Trophoblast cell (in vitro differentiated cells and primary cell): ENCODE data around the gene PANK1.
A peak's percentile ranks its signal among the peaks of the same experiment; 100 is the strongest.

Experiments
- DNase-seq, 2 donors: peaks; one replicate each; pipeline ENCODE4 v3.0.0-alpha.2; 2016
- H2AFZ ChIP-seq: 2 replicates; pipeline ENCODE4 v1.6.1; 2013; ENCODE audit warnings: low read length, moderate library complexity, mild to moderate bottlenecking; ENCODE audit not compliant: insufficient read depth, poor library complexity
- H2AK5ac ChIP-seq: 2 replicates; pipeline ENCODE4 v1.6.1; 2013; ENCODE audit warnings: mild to moderate bottlenecking, low read length
- H2BK120ac ChIP-seq: 2 replicates; pipeline ENCODE4 v1.6.1; 2013; ENCODE audit warnings: low read length, mild to moderate bottlenecking, moderate library complexity; ENCODE audit not compliant: insufficient read depth, poor library complexity
- H2BK12ac ChIP-seq: 2 replicates; pipeline ENCODE4 v1.6.1; 2013; ENCODE audit warnings: mild to moderate bottlenecking, low read length, moderate library complexity
- H2BK5ac ChIP-seq: 2 replicates; pipeline ENCODE4 v1.6.1; 2013; ENCODE audit warnings: low read length, low read depth, moderate library complexity, mild to moderate bottlenecking; ENCODE audit not compliant: poor library complexity
- H3K14ac ChIP-seq: 2 replicates; pipeline ENCODE4 v1.6.1; 2013; ENCODE audit warnings: mild to moderate bottlenecking, low read length
- H3K18ac ChIP-seq: 2 replicates; pipeline ENCODE4 v1.6.1; 2013; ENCODE audit warnings: mild to moderate bottlenecking, low read length
- H3K23ac ChIP-seq: 2 replicates; pipeline ENCODE4 v1.6.1; 2013; ENCODE audit warnings: low read length
- H3K27ac ChIP-seq: 2 replicates; pipeline ENCODE4 v1.5.1; 2013; ENCODE audit warnings: low read depth, mild to moderate bottlenecking, inconsistent platforms, low read length, moderate library complexity
- H3K27me3 ChIP-seq: 2 replicates; pipeline ENCODE4 v1.6.1; 2013; ENCODE audit warnings: inconsistent platforms, mild to moderate bottlenecking, low read length, moderate library complexity; ENCODE audit not compliant: insufficient read depth
- H3K36me3 ChIP-seq, 2 experiments: 1 replicate in 1 of 2; 2 replicates in 1 of 2; pipeline ENCODE4 v1.6.1; 2013; ENCODE audit warnings: low read length in 2 of 2, mild to moderate bottlenecking in 2 of 2, moderate library complexity in 1 of 2; ENCODE audit not compliant: insufficient read depth in 2 of 2, control insufficient read depth in 1 of 2
- H3K4ac ChIP-seq: 2 replicates; pipeline ENCODE4 v1.6.1; 2013; ENCODE audit warnings: low read depth, mild to moderate bottlenecking, low read length, moderate library complexity
- H3K4me1 ChIP-seq, 2 experiments: 1 replicate in 1 of 2; 2 replicates in 1 of 2; pipeline ENCODE4 v1.6.1; 2013; ENCODE audit warnings: low read length in 2 of 2, mild to moderate bottlenecking in 2 of 2, moderate library complexity in 1 of 2; ENCODE audit not compliant: insufficient read depth in 2 of 2, control insufficient read depth in 1 of 2
- H3K4me2 ChIP-seq: 2 replicates; pipeline ENCODE4 v1.6.1; 2013; ENCODE audit warnings: inconsistent platforms, mild to moderate bottlenecking, low read length, moderate library complexity
- H3K4me3 ChIP-seq: 2 replicates; pipeline ENCODE4 v1.5.1; 2013; ENCODE audit warnings: mild to moderate bottlenecking, low read depth, low read length, inconsistent platforms
- H3K79me1 ChIP-seq: one replicate; pipeline ENCODE4 v1.6.1; 2013; ENCODE audit warnings: low read length
- H3K79me2 ChIP-seq: 2 replicates; pipeline ENCODE4 v1.6.1; 2013; ENCODE audit warnings: low read length, mild to moderate bottlenecking; ENCODE audit not compliant: control insufficient read depth, insufficient read depth, poor library complexity
- H3K9ac ChIP-seq: 2 replicates; pipeline ENCODE4 v1.6.1; 2013; ENCODE audit warnings: mild to moderate bottlenecking, low read length
- H3K9me3 ChIP-seq: 2 replicates; pipeline ENCODE4 v1.6.1; 2013; ENCODE audit warnings: low read depth, mild to moderate bottlenecking, control low read depth, inconsistent platforms, low read length; ENCODE audit not compliant: insufficient read depth
- H4K12ac ChIP-seq: 2 replicates; pipeline ENCODE4 v1.6.1; 2013; ENCODE audit warnings: low read depth, mild to moderate bottlenecking, low read length, moderate library complexity
- H4K8ac ChIP-seq: 2 replicates; pipeline ENCODE4 v1.6.1; 2013; ENCODE audit warnings: low read depth, mild to moderate bottlenecking, low read length, moderate library complexity
- H4K91ac ChIP-seq: one replicate; pipeline ENCODE4 v1.6.1; 2013; ENCODE audit warnings: low read depth, mild to moderate bottlenecking, low read length, moderate library complexity
- WGBS: extraction: QIAGEN DNeasy Blood & Tissue Kit; methylation state at CpG from one replicate; pipeline ENCODE4 v1.1.7; 2013; ENCODE audit warnings: missing lambda C conversion rate; ENCODE audit not compliant: insufficient read length, insufficient coverage; ENCODE audit errors: extremely low coverage; 5-methylcytosine and 5-hydroxymethylcytosine counted together

PANK1 gene

DNA sequence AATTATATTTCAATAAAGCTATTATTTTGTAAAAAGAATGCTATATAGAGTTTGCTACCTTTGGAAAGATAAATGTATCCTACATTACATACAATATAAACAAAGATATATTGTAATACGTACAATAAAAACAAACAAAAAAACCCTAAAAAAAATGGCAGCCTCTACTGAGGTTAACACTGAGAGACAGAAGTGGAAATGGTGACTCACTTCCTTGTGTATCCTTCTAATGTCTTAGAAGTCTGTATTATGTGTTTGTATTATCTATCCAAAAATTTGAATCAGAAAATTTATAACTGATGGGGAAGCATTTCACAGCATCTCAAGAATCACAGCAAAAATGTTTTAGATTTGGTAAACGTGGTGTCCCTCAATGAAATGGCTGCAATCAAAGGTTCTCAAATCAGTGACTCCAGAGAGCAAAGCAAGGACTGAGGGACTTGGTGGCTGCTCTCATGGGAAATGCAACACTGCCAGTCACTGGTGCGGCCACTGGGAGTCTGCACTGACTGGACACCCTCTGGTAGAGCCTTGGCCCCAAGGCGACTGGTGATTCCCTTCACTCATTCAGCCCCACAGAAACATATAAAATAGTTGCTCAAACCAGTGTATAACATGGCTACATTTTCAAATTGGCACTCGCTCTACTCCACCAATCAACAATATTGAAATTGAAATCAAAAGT is 53.8 kb downstream of the PANK1 start:
- Histone ChIP-seq H3K4ac (peak overlapping the region; percentile 76), H3K36me3 (peaks cover 4 to 7% of the 10 kb centered on the region in 2 experiments), H4K91ac (peak overlapping the region; percentile 82), H2BK5ac (peak overlapping the region; percentile 81), H2AFZ (no peak overlapping the region), H2BK120ac (peak overlapping the region; percentile 74), H4K12ac (no peak overlapping the region), H3K27ac (peak overlapping the region; percentile 92), H3K79me1 (peaks cover 3% of the 10 kb centered on the region), H3K27me3 (no peaks in the 10 kb centered on the region), H3K4me2 (peak overlapping the region; percentile 44), H3K4me1 (peaks cover 6 to 8% of the 10 kb centered on the region in 2 experiments), H4K8ac (peak overlapping the region; percentile 94), H2AK5ac (peak overlapping the region; percentile 88), H3K18ac (peak overlapping the region; percentile 75), H3K4me3 (no peak overlapping the region), H3K79me2 (no peaks in the 10 kb centered on the region), H2BK12ac (peak overlapping the region; percentile 92), H3K23ac (no peak overlapping the region), H3K9ac (no peak overlapping the region), H3K9me3 (no peaks in the 10 kb centered on the region), H3K14ac (peak overlapping the region; percentile 90)
- no CpG with 5 or more reads among the region's 5 CpGs for WGBS
- no peak for DNase-seq

DNA sequence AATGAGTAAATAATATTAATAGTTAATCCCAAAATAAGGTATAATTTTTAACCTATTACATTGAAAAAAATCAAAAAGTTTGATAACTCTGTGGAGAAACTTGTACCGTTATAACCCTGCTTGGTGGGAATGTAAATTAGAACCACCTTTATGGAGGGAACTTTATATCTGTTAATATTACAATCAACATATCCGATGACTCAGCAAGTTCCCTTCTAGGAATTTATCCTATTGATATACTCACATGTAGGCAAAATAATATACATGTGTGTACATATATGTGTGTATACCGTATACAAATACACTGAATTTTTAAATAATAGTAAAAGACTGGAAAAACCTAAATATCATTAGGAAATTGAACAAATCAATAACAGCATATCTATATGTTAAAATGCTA is 54.7 kb downstream of the PANK1 start:
- no peak for DNase-seq
- no peak overlapping the region for H2BK120ac ChIP-seq
- no peak overlapping the region for H3K23ac ChIP-seq
- H2BK5ac ChIP-seq: no peak overlapping the region
- H2BK12ac ChIP-seq: no peak overlapping the region
- H4K8ac ChIP-seq: no peak overlapping the region
- H3K79me2 ChIP-seq: no peaks in the 10 kb centered on the region
- H3K4me2 ChIP-seq: no peak overlapping the region
- H4K91ac ChIP-seq: no peak overlapping the region
- H3K4me1 ChIP-seq: peaks cover 6 to 8% of the 10 kb centered on the region in 2 experiments
- H3K79me1 ChIP-seq: peaks cover 3% of the 10 kb centered on the region
- H3K36me3 ChIP-seq: peaks cover 4 to 8% of the 10 kb centered on the region in 2 experiments
- H3K4ac ChIP-seq: no peak overlapping the region
- no peak overlapping the region for H3K9ac ChIP-seq
- H2AK5ac ChIP-seq: no peak overlapping the region
- H3K27ac ChIP-seq: no peak overlapping the region
- H4K12ac ChIP-seq: no peak overlapping the region
- H3K14ac ChIP-seq: no peak overlapping the region
- H3K27me3 ChIP-seq: no peaks in the 10 kb centered on the region
- WGBS: no CpG with 5 or more reads among the region's 3 CpGs
- H3K4me3 ChIP-seq: no peak overlapping the region
- H3K9me3 ChIP-seq: no peaks in the 10 kb centered on the region
- H3K18ac ChIP-seq: no peak overlapping the region
- H2AFZ ChIP-seq: no peak overlapping the region

DNA sequence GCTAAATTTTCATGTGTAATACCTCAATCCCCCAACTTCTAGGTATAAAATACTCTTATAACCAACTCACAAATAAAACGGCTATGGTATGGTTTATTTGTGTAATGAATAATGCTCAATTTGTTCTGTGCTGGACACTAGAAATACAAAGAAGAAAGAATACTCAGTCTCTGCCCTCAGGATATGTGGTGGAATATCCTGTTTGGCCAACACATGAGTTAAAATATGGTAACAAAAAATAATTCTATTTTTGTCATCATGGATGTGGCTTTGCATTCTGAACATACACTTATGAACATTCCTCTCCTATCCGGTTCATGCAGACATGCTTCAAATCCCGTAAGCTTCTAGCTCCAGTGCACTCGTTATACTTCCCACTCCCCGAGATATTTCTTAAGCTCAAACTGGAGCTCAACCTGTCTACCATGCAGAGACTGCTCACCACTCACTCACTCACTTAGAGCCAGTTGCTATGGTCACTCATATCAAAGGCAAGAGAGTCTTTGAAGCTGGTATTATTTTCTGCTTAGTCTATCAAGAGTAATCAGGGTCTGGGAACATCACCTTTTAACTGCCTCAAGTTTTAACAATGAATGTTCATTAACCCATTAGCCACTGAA is 55.8 kb downstream of the PANK1 start:
- H3K4me3 ChIP-seq: no peak overlapping the region
- H3K14ac ChIP-seq: no peak overlapping the region
- no peak overlapping the region for H3K23ac ChIP-seq
- H4K8ac ChIP-seq: no peak overlapping the region
- peaks cover 4 to 10% of the 10 kb centered on the region in 2 experiments for H3K36me3 ChIP-seq
- H3K9me3 ChIP-seq: no peaks in the 10 kb centered on the region
- no peak overlapping the region for H3K4me2 ChIP-seq
- peaks cover 3% of the 10 kb centered on the region for H3K79me1 ChIP-seq
- no peak overlapping the region for H2AFZ ChIP-seq
- H3K4ac ChIP-seq: no peak overlapping the region
- H3K18ac ChIP-seq: no peak overlapping the region
- peaks cover 6 to 8% of the 10 kb centered on the region in 2 experiments for H3K4me1 ChIP-seq
- H3K9ac ChIP-seq: no peak overlapping the region
- H2BK120ac ChIP-seq: no peak overlapping the region
- no peak overlapping the region for H3K27ac ChIP-seq
- no peak overlapping the region for H4K12ac ChIP-seq
- H2AK5ac ChIP-seq: no peak overlapping the region
- H3K79me2 ChIP-seq: no peaks in the 10 kb centered on the region
- DNase-seq: no peak
- no CpG with 5 or more reads among the region's 5 CpGs for WGBS
- no peak overlapping the region for H4K91ac ChIP-seq
- no peaks in the 10 kb centered on the region for H3K27me3 ChIP-seq
- peak overlapping the region; percentile 58 for H2BK12ac ChIP-seq
- peak overlapping the region; percentile 31 for H2BK5ac ChIP-seq

DNA sequence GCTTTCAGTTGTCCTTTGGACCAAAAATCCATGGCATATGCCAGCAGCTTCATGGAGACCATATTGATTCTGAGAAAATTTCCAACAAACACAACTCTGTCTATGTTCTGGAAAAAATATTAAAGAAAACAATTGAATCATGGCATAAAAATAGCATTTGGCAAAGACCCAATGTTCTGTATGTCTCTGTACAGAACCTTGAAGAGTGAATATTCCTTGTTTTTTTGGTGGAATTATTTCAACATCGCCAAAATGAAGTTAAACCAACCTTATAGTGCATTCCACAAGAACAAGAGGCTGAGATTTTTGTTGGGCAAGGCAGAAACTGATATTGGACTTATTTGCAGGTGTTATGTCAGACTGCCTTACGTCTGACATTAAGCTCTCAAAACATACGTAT is 56.4 kb downstream of the PANK1 start:
- Histone ChIP-seq H3K27ac (no peak overlapping the region), H3K4me1 (peaks cover 6 to 8% of the 10 kb centered on the region in 2 experiments), H3K79me1 (peaks cover 3% of the 10 kb centered on the region), H3K79me2 (no peaks in the 10 kb centered on the region), H2AK5ac (no peak overlapping the region), H2AFZ (no peak overlapping the region), H3K9me3 (no peaks in the 10 kb centered on the region), H3K18ac (no peak overlapping the region), H4K12ac (no peak overlapping the region), H4K8ac (no peak overlapping the region), H3K14ac (no peak overlapping the region), H3K4me2 (no peak overlapping the region), H3K23ac (no peak overlapping the region), H3K9ac (no peak overlapping the region), H2BK120ac (no peak overlapping the region), H2BK5ac (no peak overlapping the region), H4K91ac (no peak overlapping the region), H3K27me3 (no peaks in the 10 kb centered on the region), H3K36me3 (peaks cover 4 to 10% of the 10 kb centered on the region in 2 experiments), H3K4ac (no peak overlapping the region), H2BK12ac (no peak overlapping the region), H3K4me3 (no peak overlapping the region)
- no peak for DNase-seq
- WGBS: no CpG with 5 or more reads among the region's 3 CpGs
